Endodermal cell (in vitro differentiated cells): ENCODE results near the gene LRBA. TPM values are rescaled to one million over a fixed set of nuclear protein-coding genes. Genes with fewer than 3 reads are reported as not detected.

Source experiments
- DNase-seq: peaks from one replicate; pipeline ENCODE4 v3.0.0-alpha.2; 2017
- H3K27ac ChIP-seq: 2 replicates; pipeline ENCODE4 v1.5.1; 2013; ENCODE audit warnings: mild to moderate bottlenecking, low read depth, low read length, moderate library complexity
- H3K27me3 ChIP-seq: 2 replicates; pipeline ENCODE4 v1.6.1; 2013; ENCODE audit warnings: mild to moderate bottlenecking, low read length, moderate library complexity; ENCODE audit not compliant: insufficient read depth, control insufficient read depth, poor library complexity, severe bottlenecking
- H3K36me3 ChIP-seq: 2 replicates; pipeline ENCODE4 v1.7.0; 2013; ENCODE audit warnings: mild to moderate bottlenecking, low read length, moderate library complexity; ENCODE audit not compliant: control insufficient read depth, insufficient read depth
- H3K4me1 ChIP-seq: one replicate; pipeline ENCODE4 v1.7.0; 2013; ENCODE audit warnings: low read length; ENCODE audit not compliant: control insufficient read depth, insufficient read depth
- H3K4me3 ChIP-seq: 2 replicates; pipeline ENCODE4 v1.5.1; 2013; ENCODE audit warnings: mild to moderate bottlenecking, low read length, moderate library complexity
- H3K9ac ChIP-seq: 2 replicates; pipeline ENCODE4 v1.6.1; 2013; ENCODE audit warnings: mild to moderate bottlenecking, low read length, moderate library complexity; ENCODE audit not compliant: poor library complexity, severe bottlenecking; ENCODE audit errors: extremely low read depth
- H3K9me3 ChIP-seq: 2 replicates; pipeline ENCODE4 v1.6.1; 2013; ENCODE audit warnings: mild to moderate bottlenecking, low read length, moderate library complexity; ENCODE audit not compliant: control insufficient read depth
- H3K27ac Mint-ChIP-seq: 2 replicates; pipeline ENCODE4 v1.8.0; 2020; ENCODE audit warnings: mixed read lengths
- H3K27me3 Mint-ChIP-seq: 2 replicates; pipeline ENCODE4 v1.8.0; 2021; ENCODE audit warnings: mild to moderate bottlenecking, mixed read lengths; ENCODE audit not compliant: insufficient read depth
- H3K36me3 Mint-ChIP-seq: 2 replicates; pipeline ENCODE4 v1.8.0; 2020; ENCODE audit warnings: low read depth, mixed read lengths
- H3K4me1 Mint-ChIP-seq: 2 replicates; pipeline ENCODE4 v1.8.0; 2020; ENCODE audit warnings: mixed read lengths
- H3K4me3 Mint-ChIP-seq: 2 replicates; pipeline ENCODE4 v1.8.0; 2020; ENCODE audit warnings: mild to moderate bottlenecking, moderate library complexity, mixed read lengths
- H3K9me3 Mint-ChIP-seq: 2 replicates; pipeline ENCODE4 v1.8.0; 2020; ENCODE audit warnings: mild to moderate bottlenecking, mixed read lengths
- WGBS, 2 experiments: methylation state at CpG; one replicate each; pipeline versions ENCODE4 v1.1.5 to v1.1.7; 2013; ENCODE audit warnings: missing lambda C conversion rate in 2 of 2, mixed read lengths in 1 of 2; ENCODE audit not compliant: insufficient coverage in 1 of 2, insufficient read length in 1 of 2; 5-methylcytosine and 5-hydroxymethylcytosine counted together
- total RNA-seq, 2 donors: library from RNA; stranded (reverse); fragmentation: NEBNext Ultra II Directional in 1 of 2; extraction: Animal tissue kit (Norgen Biotek cat#: 25700) in 1 of 2; gene quantifications; 2 replicates in 1 of 2; 3 replicates in 1 of 2; pipeline ENCODE4 v1.2.1, GENCODE V29; 2021
- TF ChIP-seq, protein P1 (sequence below): fragments of 200-600 bp; sonication (generic); conservative IDR thresholded peaks from 2 replicates; pipeline ENCODE4 v1.5.0; 2021; ENCODE audit warnings: antibody characterized with exemption, mild to moderate bottlenecking

Gene LRBA
- total RNA-seq, 2 donors from 2014 or later = 77.3 to 95.9 TPM

DNA sequence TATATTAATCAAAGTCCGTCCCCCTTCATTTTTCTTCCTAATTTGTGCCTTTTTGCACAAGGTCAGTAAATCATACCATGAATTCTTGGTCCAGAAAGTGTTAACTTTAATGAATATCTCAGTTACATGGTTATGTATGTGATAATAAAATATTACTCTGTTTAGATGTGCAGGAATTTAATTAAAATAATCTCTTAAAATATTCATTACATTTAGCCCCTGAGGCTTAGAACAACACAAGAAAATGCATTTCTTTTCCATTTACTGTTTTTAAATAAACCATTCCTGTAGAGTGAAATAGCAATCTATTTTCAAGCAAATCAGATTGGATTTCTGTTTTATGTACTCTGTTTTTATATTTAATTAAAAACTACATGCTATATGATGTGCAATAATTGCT lies 415.5 kb downstream of the LRBA start:
- no peak overlapping the region for H3K27ac Mint-ChIP-seq
- peaks cover 8% of the 10 kb centered on the region for H3K36me3 Mint-ChIP-seq
- TF ChIP-seq, protein P1, sequence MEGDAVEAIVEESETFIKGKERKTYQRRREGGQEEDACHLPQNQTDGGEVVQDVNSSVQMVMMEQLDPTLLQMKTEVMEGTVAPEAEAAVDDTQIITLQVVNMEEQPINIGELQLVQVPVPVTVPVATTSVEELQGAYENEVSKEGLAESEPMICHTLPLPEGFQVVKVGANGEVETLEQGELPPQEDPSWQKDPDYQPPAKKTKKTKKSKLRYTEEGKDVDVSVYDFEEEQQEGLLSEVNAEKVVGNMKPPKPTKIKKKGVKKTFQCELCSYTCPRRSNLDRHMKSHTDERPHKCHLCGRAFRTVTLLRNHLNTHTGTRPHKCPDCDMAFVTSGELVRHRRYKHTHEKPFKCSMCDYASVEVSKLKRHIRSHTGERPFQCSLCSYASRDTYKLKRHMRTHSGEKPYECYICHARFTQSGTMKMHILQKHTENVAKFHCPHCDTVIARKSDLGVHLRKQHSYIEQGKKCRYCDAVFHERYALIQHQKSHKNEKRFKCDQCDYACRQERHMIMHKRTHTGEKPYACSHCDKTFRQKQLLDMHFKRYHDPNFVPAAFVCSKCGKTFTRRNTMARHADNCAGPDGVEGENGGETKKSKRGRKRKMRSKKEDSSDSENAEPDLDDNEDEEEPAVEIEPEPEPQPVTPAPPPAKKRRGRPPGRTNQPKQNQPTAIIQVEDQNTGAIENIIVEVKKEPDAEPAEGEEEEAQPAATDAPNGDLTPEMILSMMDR = no peak
- Histone ChIP-seq H3K4me3 (no peak overlapping the region), H3K4me1 (no peaks in the 10 kb centered on the region), H3K27ac (no peak overlapping the region), H3K9ac (no peak overlapping the region), H3K9me3 (no peaks in the 10 kb centered on the region), H3K27me3 (no peaks in the 10 kb centered on the region), H3K36me3 (peaks cover 6% of the 10 kb centered on the region)
- no peaks in the 10 kb centered on the region for H3K4me1 Mint-ChIP-seq
- H3K27me3 Mint-ChIP-seq = no peaks in the 10 kb centered on the region
- no peaks in the 10 kb centered on the region for H3K9me3 Mint-ChIP-seq
- WGBS, 2 experiments = 83% methylated on average over 1 of the region's 1 CpG; no CpG with 5 or more reads in 1 of the 2 experiments
- no peak for DNase-seq
- H3K4me3 Mint-ChIP-seq = no peak overlapping the region

DNA sequence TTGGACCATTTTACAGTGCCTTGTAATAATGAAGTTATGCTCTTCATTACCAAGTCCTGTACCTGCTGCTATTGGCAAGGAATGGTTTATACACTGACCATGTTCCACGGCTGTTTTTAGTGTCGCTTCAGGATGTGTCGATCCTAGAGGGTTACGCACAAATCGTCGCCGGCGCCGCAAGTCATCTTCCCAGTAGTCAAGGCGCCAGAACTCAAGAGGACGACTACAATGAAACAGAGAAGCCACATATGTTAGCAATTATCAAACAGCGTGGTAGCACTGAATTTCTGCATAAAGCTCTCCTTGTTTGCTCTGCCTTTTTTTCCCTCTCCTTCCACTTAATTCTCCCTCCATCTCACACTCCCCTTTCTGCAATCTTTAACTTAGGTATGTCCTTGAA lies 416.2 kb downstream of the LRBA start:
- Histone ChIP-seq H3K27me3 (no peaks in the 10 kb centered on the region), H3K4me1 (no peaks in the 10 kb centered on the region), H3K36me3 (peaks cover 6% of the 10 kb centered on the region), H3K27ac (no peak overlapping the region), H3K9ac (no peak overlapping the region), H3K4me3 (no peak overlapping the region), H3K9me3 (no peaks in the 10 kb centered on the region)
- DNase-seq = no peak
- Mint-ChIP-seq H3K9me3 (no peaks in the 10 kb centered on the region), H3K4me1 (no peaks in the 10 kb centered on the region), H3K27ac (no peak overlapping the region), H3K27me3 (no peaks in the 10 kb centered on the region), H3K36me3 (peaks cover 8% of the 10 kb centered on the region), H3K4me3 (no peak overlapping the region)
- TF ChIP-seq, protein P1 = no peak
- 95 to 100% methylated on average over 9 to 12 of the region's 12 CpGs for WGBS, 2 experiments

DNA sequence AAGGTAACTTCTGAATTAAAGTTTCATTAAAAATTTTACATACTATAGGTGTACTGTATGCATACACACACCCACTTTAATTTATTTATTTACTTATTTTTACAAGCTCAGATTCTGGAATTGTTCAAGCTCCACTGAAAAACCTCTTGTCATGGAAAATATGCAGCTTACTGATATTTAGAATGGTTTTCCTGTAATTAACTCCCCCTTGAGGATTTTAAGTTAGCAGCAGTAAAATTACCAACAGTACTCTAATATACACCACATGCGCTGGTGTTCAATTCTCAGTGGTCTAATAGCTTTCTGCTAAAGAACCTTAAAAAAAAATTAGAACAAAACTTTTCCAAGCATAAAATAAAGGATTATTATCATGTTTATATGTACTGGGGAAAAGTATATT lies 421.1 kb downstream of the LRBA start:
- H3K27ac ChIP-seq = no peak overlapping the region
- Mint-ChIP-seq H3K4me1 (peaks cover 15% of the 10 kb centered on the region), H3K27me3 (peaks cover 6% of the 10 kb centered on the region), H3K4me3 (no peak overlapping the region), H3K36me3 (peaks cover 8% of the 10 kb centered on the region), H3K27ac (no peak overlapping the region), H3K9me3 (no peaks in the 10 kb centered on the region)
- no peak overlapping the region for H3K9ac ChIP-seq
- no peaks in the 10 kb centered on the region for H3K9me3 ChIP-seq
- peaks cover 7% of the 10 kb centered on the region for H3K4me1 ChIP-seq
- WGBS, 2 experiments = 80 to 100% methylated on average over 1 of the region's 1 CpG
- no peak for DNase-seq
- no peaks in the 10 kb centered on the region for H3K27me3 ChIP-seq
- no peak overlapping the region for H3K4me3 ChIP-seq
- H3K36me3 ChIP-seq = peaks cover 24% of the 10 kb centered on the region
- TF ChIP-seq, protein P1 = peak; percentile 43
